ENCODE results near the gene TOX3.
A peak's percentile ranks its signal among the peaks of the same experiment; 100 is the strongest.

The TOX3 gene

DNA sequence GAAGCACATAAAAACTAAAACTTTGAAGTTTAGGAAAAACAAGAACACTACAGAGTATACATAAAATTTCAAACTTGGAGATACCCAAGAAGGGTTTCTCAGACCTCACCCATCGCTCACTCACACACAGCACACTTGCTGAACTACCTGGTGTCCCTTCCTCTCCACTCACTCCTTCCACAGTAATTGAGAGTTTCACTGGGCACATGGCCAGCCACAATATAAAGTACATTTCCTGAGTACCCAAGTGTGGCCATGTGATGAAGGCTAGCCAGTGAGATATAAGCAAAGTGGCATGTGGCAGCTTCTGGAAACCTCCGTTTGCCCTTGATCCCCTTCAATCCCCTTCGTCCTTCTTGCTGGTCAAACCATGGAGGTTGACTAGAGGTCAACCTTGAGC is 11.9 kb downstream of the TOX3 start:
- DNase-seq = no peak

DNA sequence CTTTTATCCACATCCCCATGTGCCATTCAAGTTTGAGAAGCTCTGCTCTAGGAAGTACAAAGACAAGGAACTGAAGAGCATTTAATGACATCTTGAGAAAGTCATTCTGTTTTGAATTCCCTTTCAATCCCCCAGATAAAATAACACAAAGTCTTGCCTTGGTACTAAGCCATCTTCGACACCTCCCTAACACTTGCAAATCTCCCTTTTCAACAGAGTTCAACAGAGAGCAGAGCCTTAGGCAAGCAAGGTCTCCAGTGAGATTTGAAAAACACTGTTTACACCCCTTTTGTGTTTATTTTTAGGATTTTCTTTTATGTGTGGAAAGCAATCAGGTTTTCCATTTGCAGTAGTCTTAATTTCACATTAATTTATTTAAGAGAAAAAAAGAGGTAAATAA is 13.6 kb downstream of the TOX3 start:
- no peak for DNase-seq

DNA sequence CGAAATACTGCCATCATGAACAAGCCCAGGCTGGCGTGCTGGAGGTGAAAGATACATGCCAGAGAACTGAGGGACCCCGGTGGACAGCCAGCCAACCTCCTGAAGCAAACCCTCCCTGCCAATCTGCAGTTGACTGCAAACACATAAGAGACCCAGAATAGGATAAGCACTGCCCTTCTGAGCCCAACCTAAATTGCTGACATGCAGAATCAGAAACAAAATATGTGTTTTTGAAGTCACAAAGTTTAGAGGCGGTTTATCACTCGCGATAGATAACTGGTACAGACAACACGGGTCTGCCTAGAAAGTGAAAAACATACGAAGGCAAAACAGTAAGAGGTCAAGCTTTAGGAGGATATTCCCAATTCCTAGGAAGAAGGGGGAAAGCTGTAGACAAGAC is 14.6 kb downstream of the TOX3 start:
- DNase-seq = no peak

DNA sequence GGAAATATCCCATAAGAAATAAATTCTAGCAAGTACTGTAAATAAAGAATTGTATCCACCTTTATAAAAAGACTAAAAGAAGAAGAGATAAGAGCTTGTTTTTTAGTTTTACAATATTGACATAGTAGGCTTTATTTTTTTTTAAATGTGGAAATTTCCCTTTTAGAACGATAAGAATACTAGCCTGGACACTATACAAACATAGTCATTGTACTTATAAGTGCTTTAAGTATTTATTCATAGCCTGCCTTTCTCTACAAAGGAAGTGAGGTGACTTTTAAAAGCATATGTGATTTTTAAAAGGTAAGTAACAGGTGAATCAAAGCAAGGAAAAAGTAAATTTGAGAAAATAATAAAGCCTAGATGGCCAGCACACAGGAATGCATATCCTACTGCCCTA is 17.7 kb downstream of the TOX3 start:
- DNase-seq = no peak

DNA sequence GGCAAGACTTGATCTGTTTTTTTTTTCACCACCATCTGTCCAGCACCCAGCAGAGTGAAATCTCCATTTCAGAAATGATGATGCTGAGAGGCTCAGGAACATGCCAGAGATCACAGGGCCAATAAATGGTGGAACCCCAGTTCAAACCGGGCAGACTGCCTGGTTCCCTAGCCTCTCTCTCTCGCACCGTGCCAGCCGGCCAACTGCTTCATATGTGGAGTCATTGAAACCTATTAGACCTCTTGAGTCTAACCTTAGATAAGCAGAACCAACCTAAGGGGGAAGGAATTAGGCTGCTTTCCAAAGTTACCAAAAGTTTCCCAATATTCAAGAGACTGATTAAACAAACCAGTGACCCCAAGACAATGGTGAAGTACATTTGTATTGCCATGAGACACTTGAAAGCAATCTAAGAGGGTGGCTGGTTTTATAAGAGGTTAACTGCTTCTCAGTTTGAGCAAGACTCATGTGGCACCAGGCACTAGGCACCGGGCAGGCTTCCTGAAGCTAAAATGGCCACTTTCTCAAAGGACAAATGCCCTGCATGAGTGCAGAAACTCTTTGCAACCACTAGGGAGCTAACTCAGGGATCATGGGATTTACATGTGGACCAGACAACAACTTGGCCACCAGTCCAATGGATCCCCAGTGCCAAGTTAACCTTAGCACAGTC is 18.4 kb downstream of the TOX3 start:
- no peak for DNase-seq

DNA sequence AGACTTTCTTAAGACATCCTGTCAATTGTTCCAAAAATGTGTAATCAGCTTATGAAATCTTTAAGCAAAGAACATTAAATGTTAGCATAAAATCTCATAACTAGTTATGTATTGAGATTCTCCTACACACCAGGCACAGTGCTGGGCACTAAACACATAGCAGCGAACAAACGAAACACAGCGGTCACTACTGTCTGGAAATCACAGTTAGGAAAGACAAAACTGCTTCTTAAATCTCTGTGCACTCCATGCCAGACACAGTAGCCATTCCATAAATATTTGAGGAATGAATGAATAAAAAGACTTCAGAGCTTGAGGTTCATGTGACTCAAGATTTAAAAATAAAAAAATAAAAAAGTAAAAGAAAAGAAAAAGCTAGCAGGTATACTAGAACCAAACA is 20.1 kb downstream of the TOX3 start:
- no peak for DNase-seq

DNA sequence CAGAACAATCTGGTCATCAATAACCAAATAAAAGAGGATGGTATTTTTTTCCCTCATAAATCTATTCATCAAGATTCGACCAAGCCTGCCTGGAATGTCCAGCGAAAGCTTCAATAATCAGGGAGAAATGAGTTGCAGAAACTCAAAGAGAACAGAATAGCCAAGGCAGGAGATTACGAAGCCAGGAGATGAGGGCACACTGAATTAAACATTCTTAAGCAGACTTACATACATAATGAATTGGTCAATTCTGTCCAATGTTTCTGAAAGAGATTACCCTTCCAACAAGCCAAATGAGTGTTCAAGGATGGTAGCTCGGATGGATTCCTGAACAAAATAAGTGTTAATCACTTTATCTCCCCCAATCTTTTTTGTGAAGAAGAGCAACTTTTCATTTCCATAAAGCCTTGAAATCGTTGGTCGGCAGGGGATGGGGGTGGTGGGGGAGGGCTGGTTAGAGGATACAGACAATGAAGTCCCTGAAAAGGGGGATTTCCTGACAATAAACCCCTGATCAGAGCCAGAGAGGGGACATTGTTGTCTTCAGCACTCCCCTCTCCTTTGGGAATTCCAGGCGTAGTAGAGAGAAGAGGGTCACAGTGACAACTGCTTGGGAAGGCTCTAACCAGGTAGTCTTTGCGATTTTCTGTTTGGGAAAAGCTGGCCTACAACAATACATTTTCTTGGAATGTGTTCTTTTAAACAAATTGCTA is 20.7 kb downstream of the TOX3 start:
- no peak for DNase-seq

DNA sequence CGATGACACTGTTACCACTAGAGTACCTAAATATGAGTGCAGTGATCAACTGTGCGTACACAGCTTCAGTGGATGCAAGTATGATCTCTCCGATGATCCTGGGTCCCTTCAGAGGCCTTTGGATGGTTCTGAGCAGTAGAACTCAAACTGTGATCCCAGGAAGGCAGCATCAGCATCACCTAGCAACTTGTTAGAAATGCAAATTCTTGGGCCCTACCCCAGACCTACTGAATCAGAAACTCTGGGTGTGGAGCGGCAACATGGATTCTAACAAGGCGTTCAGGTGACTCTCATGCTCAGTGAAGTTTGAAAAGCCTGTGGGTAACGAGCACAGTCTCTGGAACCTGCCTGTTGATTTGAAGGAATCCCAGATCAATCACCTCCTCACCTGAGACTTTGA is 25.4 kb downstream of the TOX3 start:
- DNase-seq = no peak

DNA sequence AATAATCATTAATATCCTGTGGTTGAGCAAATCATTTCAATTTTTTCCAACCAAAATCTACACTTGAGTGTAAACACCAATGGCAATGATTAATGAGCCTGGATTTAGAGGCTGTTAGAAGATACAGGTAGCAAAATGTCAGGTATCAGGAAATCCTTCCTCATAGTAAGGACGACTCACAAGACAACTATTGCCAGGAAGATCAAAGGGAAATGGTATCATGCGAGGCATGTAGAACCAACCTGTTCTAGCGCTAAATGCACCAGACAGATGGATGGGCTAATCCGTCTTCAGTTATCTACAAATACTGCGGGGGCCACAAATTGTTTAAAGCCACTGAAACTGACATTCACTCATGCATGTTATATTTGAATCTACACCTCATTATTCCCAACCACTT is 28.1 kb downstream of the TOX3 start:
- no peak for DNase-seq

DNA sequence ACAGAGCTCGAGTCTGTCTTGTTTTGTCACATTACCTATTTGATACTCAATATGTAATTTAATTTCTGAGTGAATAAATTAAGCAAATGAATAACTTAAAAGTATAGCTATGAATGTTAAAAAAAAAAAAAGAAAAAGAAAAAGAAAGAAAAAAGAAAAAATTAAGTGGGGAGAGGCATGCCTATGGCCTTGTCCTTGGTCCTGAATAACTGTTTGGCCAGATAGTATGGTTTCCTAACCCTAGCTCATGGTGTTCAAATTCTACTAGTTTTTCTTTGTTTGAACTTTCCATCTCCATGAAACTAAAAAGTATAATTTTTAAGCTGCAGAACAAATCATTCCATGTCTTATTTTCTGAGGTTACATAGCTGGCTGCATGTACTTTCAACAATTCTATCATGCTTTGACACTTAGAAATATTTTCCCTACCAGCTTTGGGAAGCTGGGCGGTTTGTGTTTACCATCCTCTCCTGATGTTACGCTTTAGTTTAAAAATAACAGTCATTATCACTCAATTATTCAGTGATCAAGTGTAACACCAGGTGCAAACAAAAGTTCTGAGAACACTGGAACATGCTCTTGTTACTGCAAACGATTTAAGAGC is 31.8 kb downstream of the TOX3 start:
- no peak for DNase-seq

DNA sequence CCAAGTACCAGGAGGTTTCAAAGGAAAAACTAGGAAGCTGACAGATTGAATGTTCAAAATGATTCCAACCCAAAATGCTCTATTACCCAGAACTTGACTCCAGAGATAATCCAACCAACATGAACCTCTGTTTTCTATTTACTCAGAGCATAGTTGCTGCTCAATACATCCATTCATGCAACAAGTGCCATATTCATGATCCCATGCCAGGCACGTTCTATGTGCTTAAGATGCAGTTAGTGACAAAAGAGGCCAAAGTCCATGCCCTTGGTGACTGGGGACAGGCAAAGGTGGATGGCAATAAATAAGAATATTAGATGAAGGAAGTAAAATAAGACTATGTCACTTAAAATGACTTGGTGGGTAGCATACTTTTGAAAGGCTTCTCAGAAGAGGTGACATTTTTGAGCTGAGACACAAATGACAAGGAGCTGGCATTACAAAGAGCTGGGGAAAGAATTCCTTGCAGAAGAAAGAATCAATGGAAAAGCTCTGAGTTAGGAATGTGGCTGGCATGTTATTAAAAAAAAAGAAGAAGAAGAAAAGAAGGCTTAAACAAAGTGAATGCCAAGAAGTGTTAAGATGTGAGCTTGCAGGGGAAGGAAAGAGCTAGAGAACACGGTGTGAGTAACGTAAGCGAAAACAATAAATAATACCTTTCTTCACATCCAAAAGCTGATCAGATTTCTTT is 34.5 kb downstream of the TOX3 start:
- DNase-seq = no peak

DNA sequence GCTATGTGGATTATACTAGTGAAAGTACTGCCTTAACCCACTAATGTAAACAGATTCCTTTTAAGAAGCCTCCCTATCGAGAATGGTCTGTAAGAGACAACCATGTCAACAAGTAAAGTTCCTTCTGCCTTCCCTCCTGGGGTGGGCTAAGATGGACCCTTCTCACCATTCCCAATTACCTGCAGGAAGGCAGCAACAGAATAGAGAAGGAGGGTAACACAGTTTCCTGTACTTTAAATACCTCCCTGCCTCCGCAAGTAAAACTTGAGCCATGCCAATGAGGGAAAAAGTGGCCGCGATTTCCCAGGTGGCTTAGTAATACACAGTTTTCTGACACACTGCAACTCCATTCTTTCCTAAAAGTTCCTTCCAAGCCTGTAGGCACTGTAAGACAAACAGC is 45.2 kb downstream of the TOX3 start:
- DNase-seq = no peak

DNA sequence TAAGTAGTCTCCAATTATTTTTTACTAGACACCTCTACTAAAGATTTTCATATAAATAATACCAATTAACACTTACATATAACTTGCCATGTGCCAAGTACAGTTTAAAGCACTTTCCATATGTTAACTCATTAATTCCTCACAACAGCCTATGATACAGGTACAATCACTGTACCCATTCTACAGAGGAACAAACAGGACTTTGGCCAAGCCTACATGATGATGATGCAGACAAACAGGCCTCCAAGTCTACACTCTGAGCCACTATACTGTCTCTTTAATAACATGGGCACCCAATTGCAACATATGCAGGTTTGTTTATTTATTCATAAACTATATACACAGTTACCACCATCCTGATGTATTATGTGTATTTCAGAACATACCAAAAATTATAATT is 46.0 kb downstream of the TOX3 start:
- no peak for DNase-seq

DNA sequence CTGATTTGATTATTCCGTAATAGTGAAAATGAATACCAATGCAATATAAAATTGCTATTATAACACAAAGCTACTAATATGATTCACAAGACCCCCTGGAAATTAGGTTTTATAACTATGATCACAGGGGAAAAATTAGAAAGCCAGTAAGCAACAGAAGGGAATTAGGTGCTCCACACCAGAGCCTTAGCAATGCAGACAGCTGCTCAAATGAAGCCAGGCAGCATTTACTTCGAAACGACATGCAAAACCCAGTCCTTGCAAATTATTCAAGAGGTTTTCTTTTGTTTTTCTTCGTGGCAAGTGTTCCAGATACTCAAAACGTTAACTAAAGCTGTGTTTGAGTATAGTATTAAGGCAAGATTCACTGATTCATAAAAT is 47.9 kb downstream of the TOX3 start:
- DNase-seq = no peak

DNA sequence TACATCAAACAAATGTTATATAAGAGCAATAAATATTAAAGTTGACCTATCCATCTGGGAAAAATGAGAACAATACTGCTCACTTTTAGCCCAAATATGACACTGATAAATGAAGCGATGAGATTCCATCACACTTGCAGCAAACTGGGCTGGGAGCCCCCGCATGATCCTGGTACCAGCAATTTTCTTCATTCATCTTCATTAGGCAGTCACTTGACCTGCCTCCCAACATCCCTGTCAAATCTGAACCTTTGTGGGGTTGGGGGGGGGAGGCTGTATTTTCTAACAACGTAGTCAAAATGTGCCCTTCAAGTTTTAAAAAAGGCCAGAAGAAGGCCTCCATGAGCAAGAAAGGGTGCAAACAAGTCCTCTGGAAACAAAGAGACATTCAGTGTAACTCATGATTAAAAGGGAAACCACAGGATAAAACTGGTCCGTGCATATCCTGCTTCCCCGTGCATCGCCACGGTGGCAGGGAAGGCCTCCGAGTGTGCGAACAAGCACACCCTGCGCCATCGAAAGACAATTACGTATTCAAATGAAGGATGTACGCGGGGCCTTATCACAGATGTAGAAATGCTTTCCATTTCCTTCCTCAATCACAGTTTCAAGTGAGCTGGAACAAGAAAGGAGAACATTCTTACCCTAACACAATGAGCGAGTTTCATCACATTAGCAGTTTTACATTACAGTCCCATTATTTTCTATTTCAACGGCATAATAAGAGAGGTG is 48.4 kb downstream of the TOX3 start:
- no peak for DNase-seq

DNA sequence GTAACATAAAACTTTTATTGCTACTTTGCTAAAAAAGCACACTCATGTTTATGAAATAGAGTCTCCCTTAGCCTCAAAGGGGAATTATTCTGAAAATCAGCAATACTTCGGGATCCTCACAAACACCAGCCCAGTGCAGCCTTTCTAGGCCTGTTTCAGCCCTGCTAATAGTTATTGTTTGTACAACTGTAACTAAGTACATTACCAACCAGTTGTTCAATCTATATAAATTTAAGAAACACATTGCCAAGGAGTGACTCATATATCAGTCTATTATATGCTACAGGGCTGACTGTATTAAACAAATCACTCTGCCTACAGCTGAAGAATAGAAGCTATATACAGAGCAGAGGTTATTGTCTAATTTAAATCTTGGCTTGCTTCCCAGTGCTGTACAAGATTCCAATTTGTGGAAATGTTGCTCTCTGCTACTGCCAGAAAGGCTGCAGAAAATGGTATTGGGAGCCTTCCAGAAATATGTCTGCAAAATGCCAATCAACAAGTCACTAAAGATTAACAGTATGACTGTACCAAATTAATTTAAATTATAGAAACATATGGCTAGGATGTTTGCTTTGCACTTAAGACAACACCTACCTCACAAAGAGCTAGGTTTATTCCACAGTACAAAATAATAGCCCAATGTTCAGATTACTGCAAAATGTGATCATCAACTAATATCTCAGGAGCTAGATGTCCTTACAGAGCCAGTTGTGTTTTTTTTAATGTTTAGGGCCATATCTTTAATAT is 49.7 kb downstream of the TOX3 start:
- DNase-seq = peak; percentile 20

DNA sequence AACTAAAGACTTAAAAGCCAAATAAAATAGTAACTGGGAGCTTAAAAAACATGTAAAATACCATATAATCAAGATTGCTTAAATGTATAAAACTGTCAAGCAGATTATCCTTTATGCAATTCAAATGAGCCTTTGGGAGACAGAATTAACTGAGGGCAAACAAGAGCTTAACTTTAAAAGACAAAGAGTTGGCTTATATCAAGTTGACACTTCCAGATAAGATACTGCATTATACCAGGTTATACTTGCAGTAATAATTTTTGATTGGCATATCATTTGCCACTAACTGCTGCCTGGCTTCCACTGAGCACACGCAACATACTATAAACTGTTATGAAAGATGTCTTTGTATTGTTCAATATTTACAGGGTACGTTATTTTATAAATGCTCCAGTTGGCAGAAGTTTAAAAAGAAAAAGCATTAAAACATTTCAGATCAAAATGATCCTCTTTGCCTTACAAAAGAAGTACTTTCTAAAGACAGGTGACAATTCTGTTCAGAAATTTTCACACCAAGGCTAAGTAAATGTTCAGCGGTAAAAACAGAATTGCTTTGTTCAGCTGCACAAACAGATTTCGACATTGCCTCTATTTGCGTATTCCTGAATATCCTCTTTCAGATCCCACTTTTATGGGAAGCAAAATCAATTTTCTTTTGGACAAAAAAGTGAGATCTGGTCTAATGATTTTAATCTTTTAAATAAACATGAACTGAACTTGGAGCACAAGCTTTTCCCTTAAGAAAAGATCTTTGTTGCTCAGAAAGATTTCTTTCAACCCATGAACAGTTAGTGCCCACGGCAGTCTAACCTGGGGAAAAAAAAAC is 50.7 kb downstream of the TOX3 start:
- DNase-seq = no peak

DNA sequence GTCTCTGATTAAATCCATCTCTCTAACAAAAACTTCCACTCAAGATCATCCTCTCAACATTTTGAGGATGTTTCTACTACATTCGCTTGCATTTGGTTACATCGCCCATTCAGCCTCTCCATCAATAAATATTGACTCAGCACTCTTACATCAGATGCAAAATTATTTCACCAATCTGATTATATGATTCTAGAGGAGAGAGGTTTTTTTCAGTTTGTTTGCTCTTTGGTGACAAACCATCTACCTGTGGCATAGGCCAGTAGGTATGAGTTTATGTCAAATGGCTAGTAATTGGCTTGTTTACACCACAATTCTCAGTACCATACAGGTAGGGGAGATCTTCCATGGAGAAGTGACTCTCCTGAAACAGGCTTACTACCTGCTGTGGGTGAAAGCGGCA is 52.3 kb downstream of the TOX3 start:
- no peak for DNase-seq

DNA sequence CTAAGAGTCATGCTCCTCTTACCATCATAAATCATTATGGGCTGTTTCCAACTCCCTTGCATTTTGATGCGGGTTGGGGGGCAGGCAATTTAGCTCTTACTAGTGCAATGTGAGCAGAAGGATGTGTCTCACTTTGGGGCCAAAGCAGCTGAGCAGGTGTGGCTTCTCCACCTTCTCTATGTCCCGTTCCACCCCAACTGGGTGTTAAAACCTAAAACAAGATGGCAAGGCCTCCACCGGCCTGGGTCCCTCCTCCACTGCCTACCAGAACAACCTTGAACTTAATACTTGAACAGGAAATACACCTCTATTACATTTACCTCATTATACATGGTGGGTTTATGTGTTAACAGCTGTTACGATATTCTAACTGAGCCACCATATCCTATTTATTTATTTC is 52.8 kb downstream of the TOX3 start:
- no peak for DNase-seq

DNA sequence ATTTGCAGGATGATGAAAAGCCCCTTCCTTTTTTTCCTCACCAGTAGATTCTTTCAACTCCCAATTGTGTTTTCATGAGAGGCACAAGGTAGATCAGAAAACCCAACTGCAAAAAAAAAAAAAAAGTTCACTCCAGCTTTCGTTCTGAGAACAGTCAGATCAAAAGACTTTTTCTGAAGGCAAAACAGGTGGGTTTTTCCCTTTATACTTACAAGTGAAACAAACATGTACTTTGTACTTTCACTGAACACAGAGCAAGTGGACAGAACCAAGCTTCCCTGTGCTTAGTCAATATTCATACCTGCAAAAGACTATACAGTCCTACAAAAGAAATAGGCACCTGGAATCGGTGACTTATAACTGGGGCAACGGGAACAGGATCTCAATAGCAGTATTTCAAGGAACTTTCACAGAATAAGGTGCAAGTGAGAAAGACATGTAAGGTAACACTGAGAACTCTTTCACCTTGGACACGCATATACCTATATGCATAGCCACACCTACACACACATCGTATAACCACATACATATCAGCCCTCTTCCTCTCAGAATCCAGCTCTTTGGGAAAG is 54.1 kb downstream of the TOX3 start:
- no peak for DNase-seq

DNA sequence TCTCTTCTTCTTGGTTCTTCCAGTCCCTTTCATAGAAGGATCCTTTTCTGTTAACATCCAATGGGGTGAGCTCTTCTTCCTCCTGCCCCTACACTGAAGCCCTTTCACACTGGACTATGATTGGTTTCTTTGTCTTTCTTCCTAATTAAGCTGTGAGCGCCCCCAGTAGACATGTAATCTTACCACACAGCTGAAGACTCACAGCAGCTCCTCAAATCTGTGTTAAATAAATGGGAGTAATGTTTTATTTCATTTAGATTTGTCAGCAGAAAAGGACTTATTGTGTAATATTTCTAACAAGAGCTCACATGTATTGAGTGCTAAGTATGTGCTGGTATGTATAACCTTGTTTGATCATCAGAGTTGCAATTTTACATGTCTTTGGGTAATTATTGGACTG is 55.7 kb downstream of the TOX3 start:
- DNase-seq = no peak
